Stimulated activated CD4-positive, alpha-beta T cell treated with anti-CD3 and anti-CD28 coated beads, Interleukin-1b, Interleukin-23, amount 100 ng/mL, for 24 hours (primary cell): ENCODE measurements around the gene GATA3.

Experiments used
- DNase-seq, 4 experiments: peaks; one replicate each; pipeline ENCODE4 v3.0.0-alpha.2; 2020; ENCODE audit warnings: low read depth in 4 of 4, low spot score in 1 of 4

Gene GATA3

GRCh38 chr10:8037941-8038894 is 16.3 kb upstream of the GATA3 start:
- no peak for DNase-seq

GRCh38 chr10:8039321-8039881 is 15.1 kb upstream of the GATA3 start:
- DNase-seq = no peak

- DNase-seq = no peak
Measured at GRCh38 chr10:8040651-8041050, 13.8 kb upstream of the GATA3 start.

DNA sequence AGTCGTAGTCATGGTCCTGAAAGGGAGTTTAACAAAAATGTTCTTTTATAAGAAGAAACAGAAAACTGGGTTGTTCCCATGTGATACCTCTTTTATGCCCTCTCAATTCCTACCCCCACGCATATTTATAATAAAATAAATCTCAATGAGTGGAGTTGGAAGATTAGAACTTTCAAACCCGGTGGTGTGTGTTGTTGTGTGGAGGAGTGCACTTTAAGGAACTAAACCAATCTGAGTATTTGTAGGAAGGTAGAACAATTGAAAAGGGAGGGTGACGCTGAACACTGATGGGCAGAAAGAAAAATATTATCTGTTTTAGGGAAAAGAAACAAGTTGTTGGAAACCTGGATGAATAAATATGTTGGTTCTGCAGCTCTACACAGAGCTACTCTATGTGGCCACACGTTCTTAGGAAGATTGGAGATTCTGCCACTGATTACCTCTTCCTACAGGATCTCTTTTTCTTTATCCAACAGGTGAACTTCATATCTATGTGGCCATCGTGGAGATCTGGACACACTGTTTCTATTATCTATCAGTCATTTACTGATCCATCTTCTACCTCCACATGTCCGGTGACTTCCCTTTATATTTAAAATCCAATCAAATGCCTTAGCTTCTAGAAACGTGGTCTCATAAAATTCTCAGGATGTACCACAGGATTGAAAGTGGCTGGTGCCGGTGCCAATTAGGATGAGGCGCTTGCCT is 13.1 kb upstream of the GATA3 start:
- no peak for DNase-seq

DNA sequence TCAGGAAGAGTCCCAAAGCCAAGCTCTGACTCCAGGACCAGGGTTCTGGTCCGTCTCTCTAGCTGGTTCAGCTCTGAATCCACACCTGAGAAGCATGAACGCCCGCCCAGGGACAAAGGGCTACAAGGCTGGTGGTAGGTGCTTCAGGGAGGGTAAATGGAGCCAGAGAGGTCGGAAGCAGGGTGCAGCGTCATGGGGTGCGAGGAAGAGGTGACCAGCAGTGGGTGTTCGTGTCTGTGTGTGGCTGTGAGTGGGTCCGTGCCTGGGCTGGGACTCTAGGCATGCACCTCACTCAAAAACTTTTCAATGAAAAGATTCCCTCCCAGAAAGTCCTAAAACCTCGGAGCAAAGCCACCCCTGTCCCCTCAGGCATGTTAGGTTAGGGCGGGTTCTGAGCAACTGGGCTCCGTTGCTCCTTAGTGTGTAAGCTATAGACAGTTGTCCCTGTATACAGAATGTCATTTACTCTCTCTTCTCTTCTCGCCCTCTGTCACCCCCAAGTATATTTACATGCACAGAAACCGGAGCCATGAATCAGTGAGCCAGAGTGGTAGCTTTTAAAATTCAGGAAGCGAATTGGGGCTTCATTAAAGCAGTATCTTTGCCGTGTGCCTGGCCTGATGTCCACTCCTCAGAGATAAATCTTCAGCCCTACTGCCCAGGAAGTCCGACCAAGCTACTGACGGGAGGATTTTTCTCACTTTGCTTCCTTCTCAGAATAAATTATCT is 12.3 kb upstream of the GATA3 start:
- DNase-seq = no peak

DNA sequence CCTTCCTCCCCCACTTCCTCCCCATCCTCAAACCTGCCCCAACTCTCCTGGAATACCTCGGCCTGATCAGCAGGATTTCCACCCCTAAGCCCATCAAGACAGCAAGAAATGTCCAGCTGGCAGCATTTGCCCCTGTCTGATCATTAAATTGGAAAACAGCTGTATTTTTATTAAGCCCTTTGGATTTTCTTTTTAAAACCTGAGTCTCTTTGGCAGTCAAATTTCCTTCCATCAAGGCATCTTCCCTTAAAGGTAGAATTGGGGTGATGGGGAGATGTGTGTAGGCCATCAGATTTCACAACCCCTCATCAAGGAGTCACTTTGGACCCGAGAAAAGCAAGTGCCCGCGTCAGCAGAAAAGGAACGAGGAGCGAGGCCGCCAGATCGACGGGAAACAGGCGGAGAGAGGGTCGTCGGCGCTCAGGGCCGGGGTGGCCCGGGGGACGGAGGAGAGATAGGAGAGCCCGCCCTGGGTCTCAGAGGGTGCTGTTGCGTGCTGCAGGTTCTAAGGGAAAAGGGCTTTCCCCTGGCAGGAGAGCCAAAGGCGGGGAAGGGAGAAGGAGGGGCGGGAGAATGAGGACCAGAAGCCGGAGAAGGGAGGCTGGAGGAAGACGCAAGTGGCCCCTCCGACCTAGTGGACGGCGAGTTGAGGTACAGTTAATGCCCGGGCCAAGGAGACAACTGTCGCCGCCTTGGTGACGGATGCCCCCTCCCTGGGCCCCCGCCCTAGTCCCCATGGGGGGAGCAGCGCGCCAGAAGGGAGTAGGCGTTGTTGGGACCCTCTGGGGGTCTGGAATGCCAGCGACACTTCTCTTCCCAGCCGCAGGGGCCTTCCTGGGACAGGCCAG is 11.5 kb upstream of the GATA3 start:
- no peak for DNase-seq

DNA sequence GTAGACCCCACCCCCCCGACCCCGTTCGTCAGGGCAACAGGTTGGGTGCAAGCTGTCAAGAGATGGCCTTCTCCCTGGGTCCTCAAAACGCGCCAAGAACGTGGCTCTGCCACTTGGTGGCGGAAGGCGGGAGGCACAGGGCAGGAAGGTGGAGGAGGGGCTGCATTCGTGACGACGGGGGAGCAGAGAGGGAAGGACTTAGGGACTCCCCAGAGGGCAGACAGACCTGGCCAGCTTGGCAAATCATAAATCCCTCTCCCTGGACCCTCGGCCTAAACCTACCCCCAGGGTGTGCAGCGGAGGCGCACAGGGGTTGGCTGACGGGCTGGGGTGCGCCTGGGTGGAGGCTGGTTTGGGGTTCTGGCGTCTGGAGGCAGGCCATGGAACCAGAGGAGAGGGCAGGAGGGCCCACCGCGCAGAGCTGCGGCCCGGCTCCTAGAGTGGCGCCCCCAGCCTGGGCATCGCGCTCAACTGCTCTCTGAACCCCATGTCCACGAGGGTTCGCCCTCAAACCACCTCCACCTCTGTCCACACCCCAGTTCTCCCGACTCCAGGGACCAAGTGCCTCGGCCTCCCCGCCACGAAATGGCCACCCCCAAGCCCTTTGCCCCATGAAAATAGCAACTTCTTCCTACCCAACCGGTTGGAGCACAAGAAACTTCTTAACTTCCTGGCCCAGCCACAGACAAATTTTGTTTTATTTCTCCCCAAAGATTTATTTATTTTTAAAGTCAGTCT is 10.8 kb upstream of the GATA3 start:
- no peak for DNase-seq

- no peak for DNase-seq
Measured at GRCh38 chr10:8044331-8044907, 10.1 kb upstream of the GATA3 start.

GRCh38 chr10:8044908-8045725 is 9.4 kb upstream of the GATA3 start:
- no peak for DNase-seq

- DNase-seq = no peak
Measured at GRCh38 chr10:8045726-8046494, 8.6 kb upstream of the GATA3 start.

GRCh38 chr10:8047452-8048280 is 6.8 kb upstream of the GATA3 start:
- DNase-seq = no peak

GRCh38 chr10:8048281-8049008 is 6.0 kb upstream of the GATA3 start:
- DNase-seq = no peak

GRCh38 chr10:8049045-8049864 is 5.2 kb upstream of the GATA3 start:
- DNase-seq = no peak

DNA sequence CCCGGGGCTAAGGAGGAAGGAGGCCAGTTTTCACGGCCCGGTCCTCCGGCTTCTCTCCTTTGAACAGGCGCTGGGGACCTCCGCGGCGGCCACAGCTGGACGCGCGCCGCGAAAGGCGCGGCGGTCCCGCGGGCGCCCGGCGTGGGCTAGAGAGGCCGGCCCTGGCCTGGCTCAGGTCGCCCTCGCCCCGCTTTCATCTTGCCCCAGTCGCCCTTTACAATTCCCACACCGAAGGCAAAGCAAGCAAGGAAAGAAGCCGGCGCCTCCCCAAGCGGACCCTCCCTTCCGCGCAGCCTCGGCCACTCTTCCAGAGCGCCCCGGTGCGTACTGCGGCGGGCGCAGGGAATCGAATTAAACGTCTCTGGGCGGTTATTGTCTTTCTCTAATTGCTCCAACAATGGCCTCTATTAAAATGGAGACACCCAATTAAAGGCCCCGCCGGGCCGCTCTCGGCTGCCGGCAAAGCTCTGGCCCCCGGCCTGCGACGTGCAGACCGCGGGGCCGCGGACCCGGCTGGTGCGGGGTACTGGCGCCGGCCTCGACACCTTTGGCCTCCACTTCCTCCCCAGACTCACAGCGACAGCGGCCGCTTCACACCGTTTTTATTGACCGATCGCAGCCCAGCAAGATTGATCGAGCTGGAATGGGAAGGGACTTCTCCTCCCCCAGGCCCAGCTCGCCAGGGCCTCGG is 4.5 kb upstream of the GATA3 start:
- no peak for DNase-seq
